NCI-H2196 (cell line): ENCODE results near the gene EXOC3L2.
"Not testable (repeated sequence)": the region's sequence is repeated elsewhere in the genome, so short reads cannot be mapped to it uniquely, and the experiment has no call there.

ENCODE experiments used
- DNase-seq: peaks from one replicate; lab custom pipeline; 2025; ENCODE audit not compliant: unreplicated experiment; lab: John Stamatoyannopoulos, UW

EXOC3L2 gene

GRCh38 chr19:45256836-45257235, 11.6 kb upstream of the EXOC3L2 start:
- no peak for DNase-seq

- DNase-seq, result no peak
These were observed 10.5 kb upstream of the EXOC3L2 start for GRCh38 chr19:45255611-45256157.

- no peak for DNase-seq
These were observed 8.9 kb upstream of the EXOC3L2 start for GRCh38 chr19:45254044-45254531.

- no peak for DNase-seq
These were observed 8.3 kb upstream of the EXOC3L2 start for GRCh38 chr19:45253396-45254027.

GRCh38 chr19:45251452-45252354, 6.5 kb upstream of the EXOC3L2 start:
- no peak for DNase-seq

- DNase-seq, result peak; percentile 47
These were observed 5.7 kb upstream of the EXOC3L2 start, which contains the start of gene MARK4 for GRCh38 chr19:45250832-45251451. TSS of gene MARK4 (plus strand) at chr19:45251271. CDS start at chr19:45251589, 318 bp downstream.

GRCh38 chr19:45250216-45250831, 5.1 kb upstream of the EXOC3L2 start:
- no peak for DNase-seq

- no peak for DNase-seq
These were observed 4.2 kb upstream of the EXOC3L2 start for GRCh38 chr19:45249261-45250033.

- DNase-seq, result no peak
These were observed 1.9 kb upstream of the EXOC3L2 start for GRCh38 chr19:45247136-45247535.

GRCh38 chr19:45245826-45246225, 619 bp upstream of the EXOC3L2 start:
- DNase-seq, result no peak

GRCh38 chr19:45244133-45244794, 943 bp downstream of the EXOC3L2 start:
- no peak for DNase-seq

GRCh38 chr19:45243144-45243732, 2.0 kb downstream of the EXOC3L2 start:
- DNase-seq, result no peak

- no peak for DNase-seq
These were observed 6.7 kb downstream of the EXOC3L2 start for GRCh38 chr19:45238556-45238955.

- DNase-seq, result no peak
These were observed 9.7 kb downstream of the EXOC3L2 start for GRCh38 chr19:45235485-45235884.

GRCh38 chr19:45234089-45234869, 10.9 kb downstream of the EXOC3L2 start:
- DNase-seq, result no peak

- no peak for DNase-seq
These were observed 13.3 kb downstream of the EXOC3L2 start for GRCh38 chr19:45231891-45232290.

GRCh38 chr19:45229056-45229455, 16.2 kb downstream of the EXOC3L2 start:
- not testable (repeated sequence) for DNase-seq

- no peak for DNase-seq
These were observed 20.6 kb downstream of the EXOC3L2 start for GRCh38 chr19:45224645-45225044.
